Endodermal cell (in vitro differentiated cells): ENCODE results near the gene SLC2A1. TPM values are rescaled to one million over a fixed set of nuclear protein-coding genes. Genes with fewer than 3 reads are reported as not detected.

ENCODE experiments used
- DNase-seq: peaks from one replicate; pipeline ENCODE4 v3.0.0-alpha.2; 2017
- H3K27ac ChIP-seq: 2 replicates; pipeline ENCODE4 v1.5.1; 2013; ENCODE audit warnings: mild to moderate bottlenecking, low read depth, low read length, moderate library complexity
- H3K27me3 ChIP-seq: 2 replicates; pipeline ENCODE4 v1.6.1; 2013; ENCODE audit warnings: mild to moderate bottlenecking, low read length, moderate library complexity; ENCODE audit not compliant: insufficient read depth, control insufficient read depth, poor library complexity, severe bottlenecking
- H3K36me3 ChIP-seq: 2 replicates; pipeline ENCODE4 v1.7.0; 2013; ENCODE audit warnings: mild to moderate bottlenecking, low read length, moderate library complexity; ENCODE audit not compliant: control insufficient read depth, insufficient read depth
- H3K4me1 ChIP-seq: one replicate; pipeline ENCODE4 v1.7.0; 2013; ENCODE audit warnings: low read length; ENCODE audit not compliant: control insufficient read depth, insufficient read depth
- H3K4me3 ChIP-seq: 2 replicates; pipeline ENCODE4 v1.5.1; 2013; ENCODE audit warnings: mild to moderate bottlenecking, low read length, moderate library complexity
- H3K9ac ChIP-seq: 2 replicates; pipeline ENCODE4 v1.6.1; 2013; ENCODE audit warnings: mild to moderate bottlenecking, low read length, moderate library complexity; ENCODE audit not compliant: poor library complexity, severe bottlenecking; ENCODE audit errors: extremely low read depth
- H3K9me3 ChIP-seq: 2 replicates; pipeline ENCODE4 v1.6.1; 2013; ENCODE audit warnings: mild to moderate bottlenecking, low read length, moderate library complexity; ENCODE audit not compliant: control insufficient read depth
- H3K27ac Mint-ChIP-seq: 2 replicates; pipeline ENCODE4 v1.8.0; 2020; ENCODE audit warnings: mixed read lengths
- H3K27me3 Mint-ChIP-seq: 2 replicates; pipeline ENCODE4 v1.8.0; 2021; ENCODE audit warnings: mild to moderate bottlenecking, mixed read lengths; ENCODE audit not compliant: insufficient read depth
- H3K36me3 Mint-ChIP-seq: 2 replicates; pipeline ENCODE4 v1.8.0; 2020; ENCODE audit warnings: low read depth, mixed read lengths
- H3K4me1 Mint-ChIP-seq: 2 replicates; pipeline ENCODE4 v1.8.0; 2020; ENCODE audit warnings: mixed read lengths
- H3K4me3 Mint-ChIP-seq: 2 replicates; pipeline ENCODE4 v1.8.0; 2020; ENCODE audit warnings: mild to moderate bottlenecking, moderate library complexity, mixed read lengths
- H3K9me3 Mint-ChIP-seq: 2 replicates; pipeline ENCODE4 v1.8.0; 2020; ENCODE audit warnings: mild to moderate bottlenecking, mixed read lengths
- WGBS, 2 experiments: methylation state at CpG; one replicate each; pipeline versions ENCODE4 v1.1.5 to v1.1.7; 2013; ENCODE audit warnings: missing lambda C conversion rate in 2 of 2, mixed read lengths in 1 of 2; ENCODE audit not compliant: insufficient coverage in 1 of 2, insufficient read length in 1 of 2; 5-methylcytosine and 5-hydroxymethylcytosine counted together
- total RNA-seq, 2 donors: library from RNA; stranded (reverse); fragmentation: NEBNext Ultra II Directional in 1 of 2; extraction: Animal tissue kit (Norgen Biotek cat#: 25700) in 1 of 2; gene quantifications; 2 replicates in 1 of 2; 3 replicates in 1 of 2; pipeline ENCODE4 v1.2.1, GENCODE V29; 2021
- TF ChIP-seq, protein P1 (sequence below): fragments of 200-600 bp; sonication (generic); conservative IDR thresholded peaks from 2 replicates; pipeline ENCODE4 v1.5.0; 2021; ENCODE audit warnings: antibody characterized with exemption, mild to moderate bottlenecking

The SLC2A1 gene
- total RNA-seq, 2 donors from 2014 or later, result 42.5 to 69.7 TPM

DNA sequence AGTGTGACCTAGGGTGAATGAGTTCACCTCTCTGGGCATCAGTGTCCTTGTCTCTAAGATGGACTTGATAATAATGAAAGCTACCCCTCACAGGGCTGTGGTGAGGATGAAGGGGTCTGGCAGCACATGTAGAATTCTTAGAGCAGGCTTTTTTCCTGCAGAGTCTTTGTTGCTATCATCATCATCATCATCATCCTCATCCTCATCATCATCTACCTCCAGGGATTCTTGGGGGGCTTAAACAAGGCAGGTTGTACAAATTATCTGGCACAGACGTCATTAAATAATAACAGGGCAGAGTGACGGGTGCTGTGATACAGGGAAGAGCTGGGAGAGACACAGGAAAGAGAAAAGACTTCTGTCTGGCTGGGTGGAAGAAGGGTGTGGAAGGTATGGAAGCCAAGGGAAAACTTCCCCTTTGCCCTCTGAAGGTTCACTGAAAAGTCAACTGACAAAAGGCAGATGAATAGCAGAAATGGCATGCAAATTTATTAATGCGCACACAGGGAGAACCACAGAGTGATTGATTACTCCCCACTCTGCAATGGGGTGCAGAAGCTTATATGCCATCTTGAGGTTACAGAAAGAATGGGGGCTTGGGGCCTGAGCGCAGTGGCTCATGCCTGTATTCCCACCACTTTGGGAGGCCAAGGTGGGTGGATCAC, 17.0 kb upstream of the SLC2A1 start:
- Mint-ChIP-seq H3K4me1 (peaks cover 23% of the 10 kb centered on the region), H3K36me3 (no peaks in the 10 kb centered on the region), H3K27ac (no peak overlapping the region), H3K27me3 (peaks cover 4% of the 10 kb centered on the region), H3K9me3 (no peaks in the 10 kb centered on the region), H3K4me3 (no peak overlapping the region)
- Histone ChIP-seq H3K27ac (no peak overlapping the region), H3K27me3 (no peaks in the 10 kb centered on the region), H3K36me3 (no peaks in the 10 kb centered on the region), H3K9ac (no peak overlapping the region), H3K4me3 (no peak overlapping the region), H3K4me1 (peaks cover 8% of the 10 kb centered on the region), H3K9me3 (no peaks in the 10 kb centered on the region)
- DNase-seq, result no peak
- WGBS, 2 experiments, result 87 to 93% methylated on average over 3 to 4 of the region's 4 CpGs
- TF ChIP-seq, protein P1, sequence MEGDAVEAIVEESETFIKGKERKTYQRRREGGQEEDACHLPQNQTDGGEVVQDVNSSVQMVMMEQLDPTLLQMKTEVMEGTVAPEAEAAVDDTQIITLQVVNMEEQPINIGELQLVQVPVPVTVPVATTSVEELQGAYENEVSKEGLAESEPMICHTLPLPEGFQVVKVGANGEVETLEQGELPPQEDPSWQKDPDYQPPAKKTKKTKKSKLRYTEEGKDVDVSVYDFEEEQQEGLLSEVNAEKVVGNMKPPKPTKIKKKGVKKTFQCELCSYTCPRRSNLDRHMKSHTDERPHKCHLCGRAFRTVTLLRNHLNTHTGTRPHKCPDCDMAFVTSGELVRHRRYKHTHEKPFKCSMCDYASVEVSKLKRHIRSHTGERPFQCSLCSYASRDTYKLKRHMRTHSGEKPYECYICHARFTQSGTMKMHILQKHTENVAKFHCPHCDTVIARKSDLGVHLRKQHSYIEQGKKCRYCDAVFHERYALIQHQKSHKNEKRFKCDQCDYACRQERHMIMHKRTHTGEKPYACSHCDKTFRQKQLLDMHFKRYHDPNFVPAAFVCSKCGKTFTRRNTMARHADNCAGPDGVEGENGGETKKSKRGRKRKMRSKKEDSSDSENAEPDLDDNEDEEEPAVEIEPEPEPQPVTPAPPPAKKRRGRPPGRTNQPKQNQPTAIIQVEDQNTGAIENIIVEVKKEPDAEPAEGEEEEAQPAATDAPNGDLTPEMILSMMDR, result no peak

DNA sequence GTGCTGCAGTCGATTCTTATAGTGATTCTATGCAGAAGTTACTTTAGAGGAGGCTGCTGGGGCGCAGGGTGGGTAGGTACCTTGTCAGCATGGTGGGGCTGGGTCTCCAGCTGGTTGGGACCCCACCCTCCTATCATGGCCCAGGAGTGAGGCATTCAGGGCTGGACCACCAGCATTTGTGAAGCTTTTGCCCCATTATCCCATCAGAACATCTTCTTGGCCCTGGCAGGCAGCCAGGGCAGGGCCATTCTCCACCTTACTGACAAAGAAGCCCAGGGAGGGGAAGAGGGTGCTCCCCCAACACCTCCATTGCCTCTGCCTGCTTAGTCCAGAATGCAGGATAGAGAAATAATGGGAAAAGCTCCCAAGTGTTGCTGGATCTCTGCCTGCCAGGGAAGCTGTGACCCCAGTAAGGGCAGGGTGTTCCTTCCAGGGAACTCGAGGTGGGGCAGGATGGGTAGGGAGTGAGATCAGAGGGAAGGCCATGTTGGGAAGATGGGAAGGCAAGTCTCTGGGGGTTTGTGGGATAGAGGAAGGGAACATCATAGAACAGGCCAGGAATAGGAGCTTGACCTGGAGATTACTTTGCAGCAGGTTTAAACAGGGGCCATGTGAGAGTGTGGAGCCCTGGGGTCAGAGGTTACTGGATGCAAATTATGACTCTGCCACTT, 16.2 kb upstream of the SLC2A1 start:
- H3K9me3 Mint-ChIP-seq, result no peaks in the 10 kb centered on the region
- Histone ChIP-seq H3K4me3 (no peak overlapping the region), H3K9me3 (no peaks in the 10 kb centered on the region), H3K27me3 (no peaks in the 10 kb centered on the region), H3K36me3 (no peaks in the 10 kb centered on the region), H3K27ac (no peak overlapping the region), H3K9ac (no peak overlapping the region), H3K4me1 (peaks cover 5% of the 10 kb centered on the region)
- no peak overlapping the region for H3K4me3 Mint-ChIP-seq
- WGBS, 2 experiments, result 89 to 100% methylated on average over 2 to 3 of the region's 3 CpGs
- no peak for DNase-seq
- H3K27ac Mint-ChIP-seq, result no peak overlapping the region
- H3K4me1 Mint-ChIP-seq, result peaks cover 16% of the 10 kb centered on the region
- TF ChIP-seq, protein P1, result no peak
- H3K27me3 Mint-ChIP-seq, result peaks cover 4% of the 10 kb centered on the region
- H3K36me3 Mint-ChIP-seq, result no peaks in the 10 kb centered on the region

DNA sequence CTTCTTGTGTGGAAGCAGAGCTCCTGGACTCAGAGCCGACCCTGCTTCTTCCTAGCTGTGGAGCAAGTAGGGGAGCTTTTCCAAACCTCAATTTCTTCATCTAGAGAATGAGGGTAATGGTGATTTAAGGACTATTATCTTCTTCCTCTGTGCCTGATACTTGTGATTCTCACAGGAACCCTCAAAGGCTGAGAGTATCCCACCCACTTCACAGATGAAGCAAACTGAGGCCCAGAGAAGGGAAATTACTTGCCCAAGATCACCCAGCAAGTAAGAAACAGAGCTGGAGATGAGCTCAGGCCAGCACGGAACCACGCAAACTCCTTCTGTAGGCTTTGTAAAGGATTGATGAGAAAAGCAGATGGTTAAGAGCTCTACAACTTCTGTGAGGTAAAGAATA, 15.1 kb upstream of the SLC2A1 start:
- TF ChIP-seq, protein P1, result no peak
- no peak overlapping the region for H3K27ac Mint-ChIP-seq
- Histone ChIP-seq H3K36me3 (no peaks in the 10 kb centered on the region), H3K27me3 (no peaks in the 10 kb centered on the region), H3K27ac (no peak overlapping the region), H3K9ac (no peak overlapping the region), H3K4me3 (no peak overlapping the region), H3K9me3 (no peaks in the 10 kb centered on the region), H3K4me1 (peaks cover 5% of the 10 kb centered on the region)
- H3K4me1 Mint-ChIP-seq, result peaks cover 7% of the 10 kb centered on the region
- H3K36me3 Mint-ChIP-seq, result no peaks in the 10 kb centered on the region
- no peaks in the 10 kb centered on the region for H3K9me3 Mint-ChIP-seq
- no peak for DNase-seq
- no peak overlapping the region for H3K4me3 Mint-ChIP-seq
- H3K27me3 Mint-ChIP-seq, result no peaks in the 10 kb centered on the region
- 79 to 96% methylated on average over 2 to 3 of the region's 3 CpGs for WGBS, 2 experiments
